Esophagus muscularis mucosa (tissue), 4 donors: ENCODE measurements around the gene ATP5F1E. TPM values are rescaled to one million over a fixed set of nuclear protein-coding genes. Genes with fewer than 3 reads are reported as not detected.

Experiments
- DNase-seq: peaks from one replicate; pipeline ENCODE4 v3.0.0-alpha.2; 2017; ENCODE audit errors: extremely low spot score
- H3K27ac ChIP-seq, 4 donors: fragments of 200-600 bp; sonication (generic); replicated peaks in 1 of 4; 1 replicate in 3 of 4; 2 replicates in 1 of 4; pipeline ENCODE4 v1.5.1; 2016 to 2019; ENCODE audit warnings: mild to moderate bottlenecking in 1 of 4
- H3K27me3 ChIP-seq, 4 donors: fragments of 200-600 bp; sonication (generic); one replicate each; pipeline versions ENCODE4 v1.5.1 to v1.6.0; 2016 to 2019
- H3K36me3 ChIP-seq, 4 donors: fragments of 200-600 bp; sonication (generic); one replicate each; pipeline ENCODE4 v1.5.1; 2016 to 2019
- H3K4me1 ChIP-seq, 4 donors: fragments of 200-600 bp; sonication (generic); one replicate each; pipeline ENCODE4 v1.5.1; 2016 to 2019
- H3K4me3 ChIP-seq, 4 donors: fragments of 200-600 bp; sonication (generic); 1 replicate in 2 of 4; 2 replicates in 2 of 4; pipeline ENCODE4 v1.5.1; 2016 to 2019; ENCODE audit warnings: mild to moderate bottlenecking in 4 of 4, moderate library complexity in 1 of 4
- H3K9me3 ChIP-seq, 4 donors: fragments of 200-600 bp; sonication (generic); 1 replicate in 3 of 4; 2 replicates in 1 of 4; pipeline ENCODE4 v1.5.1; 2016 to 2019
- CTCF ChIP-seq, 3 experiments: fragments of 200-600 bp in 2 of 3; fragments of 450-650 bp in 1 of 3; sonication (generic) in 2 of 3; IDR thresholded peaks; one replicate each; pipeline ENCODE4 v1.5.1; 2017 to 2019; ENCODE audit warnings: antibody characterized with exemption in 3 of 3, mild to moderate bottlenecking in 2 of 3, moderate library complexity in 1 of 3
- EP300 ChIP-seq: sonication (generic); formaldehyde crosslinking; IDR thresholded peaks from one replicate; pipeline ENCODE4 v1.6.1; 2017; ENCODE audit warnings: antibody characterized with exemption
- POLR2A ChIP-seq: fragments of 450-650 bp; IDR thresholded peaks from one replicate; pipeline ENCODE4 v1.6.1; 2017; ENCODE audit warnings: antibody characterized with exemption, moderate library complexity, mild to moderate bottlenecking, low read depth
- POLR2AphosphoS5 ChIP-seq, 2 donors: sonication (generic); formaldehyde crosslinking; IDR thresholded peaks; one replicate each; pipeline ENCODE4 v1.6.1; 2017; ENCODE audit warnings: antibody characterized with exemption in 2 of 2
- WGBS: methylation state at CpG from one replicate; pipeline ENCODE4 v1.1.5; 2018; 5-methylcytosine and 5-hydroxymethylcytosine counted together
- intact Hi-C: fragments of 100-400 bp; cut with DNase I; formaldehyde crosslinking; loops from one replicate; pipeline ENCODE4 v1.15.1; 2023
- total RNA-seq, 4 donors: library from RNA; depleted of rRNA; stranded (reverse); fragments of >200 nt; gene quantifications; one replicate each; pipeline versions ENCODE4 v1.1.0 to v1.2.1, GENCODE V29; 2016

Gene ATP5F1E
- total RNA-seq, 4 donors from 2014 or later: 30.8 to 44.0 (median 37.2) TPM

DNA sequence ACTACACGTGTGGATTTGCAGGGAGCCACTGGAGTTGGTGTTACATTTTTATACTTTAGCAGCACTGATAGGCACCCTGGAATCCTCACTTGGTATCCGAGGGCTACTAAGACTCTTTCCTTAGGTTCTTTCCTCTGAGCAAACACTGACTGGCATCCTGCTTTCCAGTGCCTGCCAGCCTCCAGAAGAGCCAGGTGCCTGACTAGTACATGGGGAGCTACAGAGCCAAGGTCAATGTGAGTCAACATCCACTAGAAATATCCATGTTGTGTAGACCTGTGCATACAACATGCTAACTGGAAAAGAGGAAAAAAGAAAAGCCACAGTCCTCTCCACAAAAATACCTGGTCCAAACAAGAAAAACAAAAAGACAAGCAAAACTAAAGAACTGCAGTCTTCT lies 7.0 kb downstream of the ATP5F1E start:
- no peak for TF ChIP-seq EP300
- no peak for TF ChIP-seq POLR2AphosphoS5 (IDR thresholded peaks at IDR 0.05)
- no peak for TF ChIP-seq CTCF (IDR thresholded peaks at IDR 0.05)
- TF ChIP-seq POLR2A: no peak
- 86% methylated on average over 2 of the region's 2 CpGs for WGBS

GRCh38 chr20:59024111-59024530 lies 8.0 kb downstream of the ATP5F1E start:
- no peak for DNase-seq
- intact Hi-C loops: no loop called here

More for the DNA sequence above, 7.0 kb downstream of the ATP5F1E start:
- Histone ChIP-seq H3K36me3 (peaks cover 27 to 81% (median 62%) of the 10 kb centered on the region in 4 donors), H3K27me3 (no peaks in the 10 kb centered on the region), H3K27ac (no peak overlapping the region), H3K4me3 (no peak overlapping the region), H3K9me3 (no peaks in the 10 kb centered on the region), H3K4me1 (peaks cover 26 to 48% (median 41%) of the 10 kb centered on the region in 4 donors)
- intact Hi-C loops: no loop called here
- no peak for DNase-seq

GRCh38 chr20:59023616-59024015 lies 8.5 kb downstream of the ATP5F1E start:
- TF ChIP-seq POLR2A (no peak), EP300 (no peak), CTCF (IDR thresholded peaks at IDR 0.05) (no peak), POLR2AphosphoS5 (IDR thresholded peaks at IDR 0.05) (no peak)
- Histone ChIP-seq H3K4me1 (peaks cover 11 to 33% (median 26%) of the 10 kb centered on the region in 4 donors), H3K27me3 (no peaks in the 10 kb centered on the region), H3K9me3 (no peaks in the 10 kb centered on the region), H3K27ac (no peak overlapping the region), H3K4me3 (no peak overlapping the region), H3K36me3 (peaks cover 21 to 67% (median 52%) of the 10 kb centered on the region in 4 donors)
- DNase-seq: no peak
- intact Hi-C loops: no loop called here
- WGBS: 91% methylated on average over 7 of the region's 13 CpGs

More at GRCh38 chr20:59024111-59024530, 8.0 kb downstream of the ATP5F1E start:
- Histone ChIP-seq H3K4me1 (peaks cover 16 to 38% (median 31%) of the 10 kb centered on the region in 4 donors), H3K4me3 (no peak overlapping the region), H3K9me3 (no peaks in the 10 kb centered on the region), H3K36me3 (peaks cover 21 to 72% (median 55%) of the 10 kb centered on the region in 4 donors), H3K27ac (no peak overlapping the region), H3K27me3 (no peaks in the 10 kb centered on the region)
- TF ChIP-seq POLR2A: no peak
- no peak for TF ChIP-seq POLR2AphosphoS5 (IDR thresholded peaks at IDR 0.05)
- TF ChIP-seq CTCF (IDR thresholded peaks at IDR 0.05): no peak
- TF ChIP-seq EP300: no peak
- WGBS: 95% methylated on average over 19 of the region's 24 CpGs

DNA sequence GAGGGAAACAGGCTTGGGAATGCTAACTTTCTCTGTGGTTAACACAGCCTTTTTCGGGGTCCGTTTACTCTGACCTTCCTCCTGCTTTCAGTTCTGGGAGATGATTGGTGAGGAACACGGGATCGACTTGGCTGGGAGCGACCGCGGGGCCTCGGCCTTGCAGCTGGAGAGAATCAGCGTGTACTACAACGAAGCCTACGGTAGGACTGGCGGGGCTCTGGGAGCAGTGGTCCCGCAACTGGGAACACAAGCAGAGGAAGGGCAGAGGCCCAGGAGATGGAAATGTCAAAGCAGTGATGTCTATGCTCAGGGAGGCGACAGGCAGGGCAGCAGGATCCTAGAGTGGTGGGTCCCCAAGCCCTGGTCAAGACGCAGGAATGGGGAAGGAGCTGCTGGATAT lies 9.4 kb downstream of the ATP5F1E start:
- H3K36me3 ChIP-seq: peaks cover 21 to 59% (median 48%) of the 10 kb centered on the region in 4 donors
- no peak overlapping the region for H3K27ac ChIP-seq
- no peaks in the 10 kb centered on the region for H3K9me3 ChIP-seq
- H3K4me3 ChIP-seq: no peak overlapping the region
- DNase-seq: no peak
- TF ChIP-seq POLR2AphosphoS5 (IDR thresholded peaks at IDR 0.05): no peak
- TF ChIP-seq POLR2A: no peak
- no peak for TF ChIP-seq EP300
- TF ChIP-seq CTCF (IDR thresholded peaks at IDR 0.05): no peak
- WGBS: 93% methylated on average over 15 of the region's 15 CpGs
- H3K4me1 ChIP-seq: peaks cover 5 to 25% (median 17%) of the 10 kb centered on the region in 4 donors
- intact Hi-C loops: no loop called here
- H3K27me3 ChIP-seq: no peaks in the 10 kb centered on the region
